Fibroblast of skin of left biceps (primary cell): ENCODE results near the gene MGST3.
"Not testable (repeated sequence)": the region's sequence is repeated elsewhere in the genome, so short reads cannot be mapped to it uniquely, and the experiment has no call there.

Source experiments
- DNase-seq, 2 experiments: peaks; one replicate each; pipeline ENCODE4 v3.0.0-alpha.2; 2013; ENCODE audit warnings: low read depth in 2 of 2

The MGST3 gene

GRCh38 chr1:165658766-165659580 is 27.9 kb downstream of the MGST3 start:
- DNase-seq, result not testable (repeated sequence)

GRCh38 chr1:165659581-165659895 is 28.5 kb downstream of the MGST3 start:
- DNase-seq, result no peak

- DNase-seq, result peak in 1 of 2 experiments; percentile 7
These were observed 30.7 kb downstream of the MGST3 start for GRCh38 chr1:165661703-165662102.

- DNase-seq, result no peak
These were observed 31.2 kb downstream of the MGST3 start for GRCh38 chr1:165662186-165662585.

GRCh38 chr1:165666152-165666825 is 35.3 kb downstream of the MGST3 start:
- DNase-seq, result peak in 1 of 2 experiments; percentile 5

- DNase-seq, result no peak
These were observed 37.1 kb downstream of the MGST3 start for GRCh38 chr1:165668184-165668583.

- DNase-seq, result no peak
These were observed 40.5 kb downstream of the MGST3 start for GRCh38 chr1:165671526-165671925.

- DNase-seq, result no peak
These were observed 43.6 kb downstream of the MGST3 start for GRCh38 chr1:165674599-165674998.

GRCh38 chr1:165675794-165676193 is 44.8 kb downstream of the MGST3 start:
- no peak for DNase-seq

- no peak for DNase-seq
These were observed 47.5 kb downstream of the MGST3 start for GRCh38 chr1:165678509-165678908.

- DNase-seq, result no peak
These were observed 48.4 kb downstream of the MGST3 start for GRCh38 chr1:165679282-165680036.

GRCh38 chr1:165680303-165680702 is 49.3 kb downstream of the MGST3 start:
- no peak for DNase-seq

GRCh38 chr1:165680773-165681172 is 49.7 kb downstream of the MGST3 start:
- not testable (repeated sequence) for DNase-seq

- no peak for DNase-seq
These were observed 52.9 kb downstream of the MGST3 start for GRCh38 chr1:165683848-165684485.

- no peak for DNase-seq
These were observed 55.3 kb downstream of the MGST3 start for GRCh38 chr1:165686121-165686970.

- no peak for DNase-seq
These were observed 56.0 kb downstream of the MGST3 start for GRCh38 chr1:165686971-165687433.

GRCh38 chr1:165688046-165688445 is 57.0 kb downstream of the MGST3 start:
- no peak for DNase-seq

GRCh38 chr1:165695031-165695430 is 64.0 kb downstream of the MGST3 start:
- DNase-seq, result no peak

GRCh38 chr1:165696625-165697100 is 65.6 kb downstream of the MGST3 start:
- peak; percentile 80 to 84 for DNase-seq

- no peak for DNase-seq
These were observed 66.5 kb downstream of the MGST3 start for GRCh38 chr1:165697491-165697880.
